GM21447 (cell line): Measurements from ENCODE around the gene OR2A25.
"Not testable (repeated sequence)": the region's sequence is repeated elsewhere in the genome, so short reads cannot be mapped to it uniquely, and the experiment has no call there.

Experiments used
- ATAC-seq: cut with Tn5 transposase; IDR thresholded peaks from one replicate; pipeline ENCODE4 v1.9.1; 2021; ENCODE audit not compliant: unreplicated experiment

Gene OR2A25

GRCh38 chr7:144069511-144069910 is at the start of gene OR2A25:
OR2A25 (plus strand) TSS chr7:144069811; CDS start chr7:144074220, 4,409 bp downstream.
- no peak for ATAC-seq

- ATAC-seq: no peak
These were observed 49.3 kb upstream of the OR2A25 start for GRCh38 chr7:144020340-144020739.

GRCh38 chr7:144022169-144022568 is 47.4 kb upstream of the OR2A25 start:
- ATAC-seq: no peak

GRCh38 chr7:144023171-144023827 is 46.3 kb upstream of the OR2A25 start:
- ATAC-seq: no peak

GRCh38 chr7:144024213-144024612 is 45.4 kb upstream of the OR2A25 start:
- ATAC-seq: no peak

- no peak for ATAC-seq
These were observed 43.3 kb upstream of the OR2A25 start for GRCh38 chr7:144026203-144026883.

- no peak for ATAC-seq
These were observed 42.5 kb upstream of the OR2A25 start for GRCh38 chr7:144027070-144027469.

GRCh38 chr7:144027974-144028373 is 41.6 kb upstream of the OR2A25 start:
- no peak for ATAC-seq

GRCh38 chr7:144028547-144028946 is 41.1 kb upstream of the OR2A25 start:
- ATAC-seq: no peak

- ATAC-seq: no peak
These were observed 37.1 kb upstream of the OR2A25 start for GRCh38 chr7:144032516-144032915.

- no peak for ATAC-seq
These were observed 36.5 kb upstream of the OR2A25 start for GRCh38 chr7:144032985-144033709.

- no peak for ATAC-seq
These were observed 34.2 kb upstream of the OR2A25 start for GRCh38 chr7:144035385-144035784.

- no peak for ATAC-seq
These were observed 33.2 kb upstream of the OR2A25 start for GRCh38 chr7:144036302-144036885.

GRCh38 chr7:144037414-144038035 is 32.1 kb upstream of the OR2A25 start:
- no peak for ATAC-seq

- ATAC-seq: no peak
These were observed 30.7 kb upstream of the OR2A25 start for GRCh38 chr7:144038887-144039286.

- no peak for ATAC-seq
These were observed 21.0 kb upstream of the OR2A25 start, which contains the start of gene OR2A5 for GRCh38 chr7:144048648-144049047. OR2A5 (plus strand) TSS chr7:144048948; CDS start chr7:144050402, 1,454 bp downstream.

- ATAC-seq: no peak
These were observed 20.1 kb upstream of the OR2A25 start for GRCh38 chr7:144049491-144049890.

GRCh38 chr7:144050093-144050492 is 19.5 kb upstream of the OR2A25 start:
- no peak for ATAC-seq

- not testable (repeated sequence) for ATAC-seq
These were observed 18.7 kb upstream of the OR2A25 start for GRCh38 chr7:144050884-144051283.

- ATAC-seq: no peak
These were observed 11.7 kb upstream of the OR2A25 start for GRCh38 chr7:144057954-144058353.

- ATAC-seq: no peak
These were observed 5.9 kb upstream of the OR2A25 start for GRCh38 chr7:144063710-144064109.
